ENCODE measurements around the gene ABHD11. TPM values are rescaled to one million over a fixed set of nuclear protein-coding genes. Genes with fewer than 3 reads are reported as not detected.

ABHD11 gene
- total RNA-seq, 1 experiment from 2014 or later = 67.7 TPM

GRCh38 chr7:73702665-73703064 lies 35.9 kb downstream of the ABHD11 start:
- no peak for DNase-seq
- H3K36me3 Mint-ChIP-seq (ENCODE audit: insufficient read depth, unreplicated experiment) = peaks cover 77% of the 10 kb centered on the region
- H3K4me1 Mint-ChIP-seq (ENCODE audit: low read depth, unreplicated experiment) = peaks cover 16% of the 10 kb centered on the region
- CTCF ChIA-PET = no interaction called here
- no TSS peak for BruUV-seq (replicated peaks)
- no peaks in the 10 kb centered on the region for H3K27me3 Mint-ChIP-seq (ENCODE audit: unreplicated experiment)
- H3K9me3 Mint-ChIP-seq (ENCODE audit: low read depth, unreplicated experiment) = no peaks in the 10 kb centered on the region
- intact Hi-C loops (cut with micrococcal nuclease; ENCODE audit: unreplicated experiment) = no loop called here
- no peak for TF ChIP-seq CTCF (IDR thresholded peaks at IDR 0.05; ENCODE audit: unreplicated experiment)
- H3K27ac Mint-ChIP-seq (ENCODE audit: unreplicated experiment) = peak overlapping the region; percentile 27
- H3K4me3 Mint-ChIP-seq (ENCODE audit: low read depth, unreplicated experiment) = no peak overlapping the region

GRCh38 chr7:73702226-73702625 lies 36.4 kb downstream of the ABHD11 start:
- DNase-seq = no peak
- Mint-ChIP-seq H3K4me3 (ENCODE audit: low read depth, unreplicated experiment) (no peak overlapping the region), H3K36me3 (ENCODE audit: insufficient read depth, unreplicated experiment) (peaks cover 76% of the 10 kb centered on the region), H3K27ac (ENCODE audit: unreplicated experiment) (peak overlapping the region; percentile 25), H3K9me3 (ENCODE audit: low read depth, unreplicated experiment) (no peaks in the 10 kb centered on the region), H3K27me3 (ENCODE audit: unreplicated experiment) (no peaks in the 10 kb centered on the region), H3K4me1 (ENCODE audit: low read depth, unreplicated experiment) (peaks cover 13% of the 10 kb centered on the region)
- intact Hi-C loops (cut with micrococcal nuclease; ENCODE audit: unreplicated experiment) = no loop called here
- BruUV-seq (replicated peaks) = no TSS peak
- CTCF ChIA-PET = no interaction called here
- no peak for TF ChIP-seq CTCF (IDR thresholded peaks at IDR 0.05; ENCODE audit: unreplicated experiment)

DNA sequence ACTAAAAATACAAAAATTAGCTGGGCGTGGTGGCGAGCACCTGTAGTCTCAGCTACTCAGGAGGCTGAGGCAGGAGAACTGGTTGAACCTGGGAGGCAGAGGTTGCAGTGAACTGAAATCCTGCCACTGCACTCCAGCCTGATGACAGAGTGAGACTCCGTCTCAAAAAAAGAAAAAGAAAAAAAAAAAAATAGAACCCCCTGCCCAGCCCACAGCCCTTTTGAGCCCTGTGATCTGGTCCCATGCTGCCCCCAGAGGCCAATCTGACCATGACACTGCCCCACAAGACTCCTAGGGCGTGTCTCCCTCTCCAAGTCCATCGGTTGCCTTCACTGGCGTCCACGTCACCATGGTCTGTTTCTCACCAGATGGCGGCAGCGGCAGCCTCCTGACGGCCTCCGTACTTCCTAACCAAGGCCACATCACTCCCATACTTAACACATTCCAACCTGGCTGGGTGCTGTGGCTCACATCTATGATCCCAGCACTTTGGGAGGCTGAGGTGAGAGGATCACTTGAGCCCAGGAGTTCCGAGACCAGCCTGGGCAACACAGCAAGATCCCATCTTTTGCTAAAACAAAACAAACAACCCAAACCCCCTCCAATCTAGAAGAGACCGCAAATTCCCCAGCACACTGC lies 37.1 kb downstream of the ABHD11 start:
- Mint-ChIP-seq H3K4me1 (ENCODE audit: low read depth, unreplicated experiment) (peaks cover 6% of the 10 kb centered on the region), H3K27ac (ENCODE audit: unreplicated experiment) (peak overlapping the region; percentile 25), H3K36me3 (ENCODE audit: insufficient read depth, unreplicated experiment) (peaks cover 75% of the 10 kb centered on the region), H3K9me3 (ENCODE audit: low read depth, unreplicated experiment) (no peaks in the 10 kb centered on the region), H3K4me3 (ENCODE audit: low read depth, unreplicated experiment) (no peak overlapping the region), H3K27me3 (ENCODE audit: unreplicated experiment) (no peaks in the 10 kb centered on the region)
- CTCF ChIA-PET = interaction anchor here (0.7 to 1.1 kb wide), 2 partner anchors 33 to 189 kb away, joined by 3 to 4 read pairs; no protein-coding TSS in a partner anchor
- peak; percentile 48 for DNase-seq
- intact Hi-C loops (cut with micrococcal nuclease; ENCODE audit: unreplicated experiment) = no loop called here
- no TSS peak for BruUV-seq (replicated peaks)
- peak; percentile 28 for TF ChIP-seq CTCF (IDR thresholded peaks at IDR 0.05; ENCODE audit: unreplicated experiment)

DNA sequence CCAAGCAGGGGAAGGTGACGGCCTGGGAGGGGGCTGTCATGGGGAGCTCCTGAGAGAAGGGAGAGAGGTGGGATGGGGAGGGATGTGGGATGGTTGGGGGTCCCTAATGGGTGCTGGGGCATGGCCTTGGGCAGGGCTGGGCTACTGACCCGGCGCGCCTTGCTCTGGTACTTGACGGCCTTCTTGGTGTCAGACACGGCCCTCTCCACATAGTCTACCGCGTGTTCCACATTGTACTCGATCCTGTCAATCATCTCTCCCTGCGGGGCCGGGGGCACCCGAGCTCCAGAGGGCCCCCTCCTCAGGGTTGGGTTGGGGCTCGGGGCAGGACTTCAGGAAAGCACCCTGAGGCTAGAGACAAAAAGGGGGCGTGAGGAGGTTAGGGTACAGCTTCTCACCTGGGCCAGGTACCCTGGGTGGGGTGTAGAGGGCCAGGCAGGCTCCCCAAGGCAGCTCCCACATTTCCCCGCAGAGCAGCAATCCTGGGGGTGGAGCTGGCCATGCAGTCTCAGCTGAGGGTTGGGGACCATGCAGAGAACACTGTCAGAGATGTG lies 37.9 kb downstream of the ABHD11 start:
- intact Hi-C loops (cut with micrococcal nuclease; ENCODE audit: unreplicated experiment) = no loop called here

More for the DNA sequence above, 37.9 kb downstream of the ABHD11 start:
- TF ChIP-seq CTCF (IDR thresholded peaks at IDR 0.05; ENCODE audit: unreplicated experiment) = no peak
- Mint-ChIP-seq H3K27ac (ENCODE audit: unreplicated experiment) (no peak overlapping the region), H3K4me3 (ENCODE audit: low read depth, unreplicated experiment) (no peak overlapping the region), H3K36me3 (ENCODE audit: insufficient read depth, unreplicated experiment) (peaks cover 70% of the 10 kb centered on the region), H3K9me3 (ENCODE audit: low read depth, unreplicated experiment) (no peaks in the 10 kb centered on the region), H3K4me1 (ENCODE audit: low read depth, unreplicated experiment) (no peaks in the 10 kb centered on the region), H3K27me3 (ENCODE audit: unreplicated experiment) (no peaks in the 10 kb centered on the region)
- DNase-seq = no peak
- CTCF ChIA-PET = interaction anchor here (0.7 to 1.1 kb wide), 2 partner anchors 34 to 188 kb away, joined by 3 to 4 read pairs; no protein-coding TSS in a partner anchor
- no TSS peak for BruUV-seq (replicated peaks)

Measured in Calu3 (cell line).